GM18870 (cell line): ENCODE data around the gene ZBTB20.
A peak's percentile ranks its signal among the peaks of the same experiment; 100 is the strongest.
"Not testable (repeated sequence)": the region's sequence is repeated elsewhere in the genome, so short reads cannot be mapped to it uniquely, and the experiment has no call there.

Experiments
- ATAC-seq: cut with Tn5 transposase; IDR thresholded peaks from one replicate; pipeline ENCODE4 v1.9.1; 2021; ENCODE audit warnings: moderate library complexity; ENCODE audit not compliant: unreplicated experiment

The ZBTB20 gene

GRCh38 chr3:114846252-114846651 is 300.8 kb downstream of the ZBTB20 start:
- ATAC-seq: no peak

GRCh38 chr3:114841515-114841914 is 305.6 kb downstream of the ZBTB20 start:
- no peak for ATAC-seq

- no peak for ATAC-seq
Measured at GRCh38 chr3:114839476-114839875, 307.6 kb downstream of the ZBTB20 start.

GRCh38 chr3:114838025-114838424 is 309.1 kb downstream of the ZBTB20 start:
- no peak for ATAC-seq

GRCh38 chr3:114834175-114834940 is 312.7 kb downstream of the ZBTB20 start:
- ATAC-seq: no peak

- ATAC-seq: no peak
Measured at GRCh38 chr3:114831861-114832260, 315.2 kb downstream of the ZBTB20 start.

GRCh38 chr3:114830652-114831051 is 316.4 kb downstream of the ZBTB20 start:
- ATAC-seq: no peak

GRCh38 chr3:114829783-114830182 is 317.3 kb downstream of the ZBTB20 start:
- no peak for ATAC-seq

GRCh38 chr3:114827495-114827894 is 319.6 kb downstream of the ZBTB20 start:
- ATAC-seq: peak; percentile 72

GRCh38 chr3:114824014-114824413 is 323.1 kb downstream of the ZBTB20 start:
- ATAC-seq: no peak

- no peak for ATAC-seq
Measured at GRCh38 chr3:114823061-114823460, 324.0 kb downstream of the ZBTB20 start.

- ATAC-seq: no peak
Measured at GRCh38 chr3:114816052-114816451, 331.0 kb downstream of the ZBTB20 start.

GRCh38 chr3:114812541-114813238 is 334.4 kb downstream of the ZBTB20 start:
- ATAC-seq: not testable (repeated sequence)

- ATAC-seq: peak; percentile 100
Measured at GRCh38 chr3:114809668-114810413, 337.2 kb downstream of the ZBTB20 start.

GRCh38 chr3:114804099-114804498 is 343.0 kb downstream of the ZBTB20 start:
- no peak for ATAC-seq

GRCh38 chr3:114803042-114803695 is 343.9 kb downstream of the ZBTB20 start:
- no peak for ATAC-seq

- ATAC-seq: no peak
Measured at GRCh38 chr3:114800272-114801031, 346.6 kb downstream of the ZBTB20 start.

GRCh38 chr3:114799816-114800215 is 347.3 kb downstream of the ZBTB20 start:
- no peak for ATAC-seq

- ATAC-seq: no peak
Measured at GRCh38 chr3:114796796-114797195, 350.3 kb downstream of the ZBTB20 start.

GRCh38 chr3:114794894-114795630 is 352.0 kb downstream of the ZBTB20 start:
- no peak for ATAC-seq
